Smooth muscle cell (in vitro differentiated cells): ENCODE measurements around the gene CMPK1. TPM values are rescaled to one million over a fixed set of nuclear protein-coding genes. Genes with fewer than 3 reads are reported as not detected.

ENCODE experiments used
- DNase-seq: peaks from one replicate; lab custom pipeline; 2025; ENCODE audit not compliant: unreplicated experiment; lab: John Stamatoyannopoulos, UW
- H2AFZ ChIP-seq: fragments of 200-600 bp; sonication (generic); 2 replicates; pipeline ENCODE4 v1.6.0; 2016; ENCODE audit warnings: antibody characterized with exemption, low read depth, mild to moderate bottlenecking
- H3F3A ChIP-seq: fragments of 200-600 bp; sonication (generic); 2 replicates; pipeline ENCODE4 v1.6.0; 2017; ENCODE audit warnings: antibody characterized with exemption, low read depth
- H3K27ac ChIP-seq: fragments of 200-600 bp; sonication (generic); 2 replicates; pipeline ENCODE4 v1.5.1; 2016; ENCODE audit warnings: low read depth, mild to moderate bottlenecking
- H3K27me3 ChIP-seq: fragments of 200-600 bp; sonication (generic); 2 replicates; pipeline ENCODE4 v1.6.1; 2016; ENCODE audit warnings: low read depth, mild to moderate bottlenecking
- H3K36me3 ChIP-seq: fragments of 200-600 bp; sonication (generic); 2 replicates; pipeline ENCODE4 v1.5.1; 2016; ENCODE audit warnings: low read depth
- H3K4me1 ChIP-seq: fragments of 200-600 bp; sonication (generic); 2 replicates; pipeline ENCODE4 v1.5.1; 2016; ENCODE audit warnings: low read depth
- H3K4me2 ChIP-seq: fragments of 200-600 bp; sonication (generic); 2 replicates; pipeline ENCODE4 v1.6.0; 2016; ENCODE audit warnings: mild to moderate bottlenecking
- H3K4me3 ChIP-seq: fragments of 200-600 bp; sonication (generic); 2 replicates; pipeline ENCODE4 v1.5.1; 2016; ENCODE audit warnings: mild to moderate bottlenecking
- H3K79me2 ChIP-seq: fragments of 200-600 bp; sonication (generic); 2 replicates; pipeline ENCODE4 v1.6.0; 2016; ENCODE audit warnings: low read depth, mild to moderate bottlenecking
- H3K9ac ChIP-seq: fragments of 200-600 bp; sonication (generic); 2 replicates; pipeline ENCODE4 v1.6.0; 2016; ENCODE audit warnings: low read depth
- H3K9me3 ChIP-seq: fragments of 200-600 bp; sonication (generic); replicated peaks from 2 replicates; pipeline ENCODE4 v1.5.1; 2016; ENCODE audit warnings: low read depth
- H4K20me1 ChIP-seq: fragments of 200-600 bp; sonication (generic); 2 replicates; pipeline ENCODE4 v1.6.0; 2016; ENCODE audit warnings: low read depth
- WGBS: methylation state at CpG from one replicate; pipeline ENCODE4 v1.1.7; 2016; ENCODE audit warnings: low lambda C conversion rate; 5-methylcytosine and 5-hydroxymethylcytosine counted together
- polyA plus RNA-seq: library from polyadenylated mRNA; unstranded; fragments of >200 nt; fragmentation: Nextera tagmentation; extraction: Ambion mirVana; gene quantifications from 2 replicates; pipeline ENCODE4 v1.2.1, GENCODE V29; 2016
- total RNA-seq: library from RNA; depleted of rRNA; stranded (reverse); fragments of >200 nt; gene quantifications from 2 replicates; pipeline ENCODE4 v1.2.3, GENCODE V29; 2014
- TF ChIP-seq, protein P1 (sequence below): fragments of 200-600 bp; sonication (generic); IDR thresholded peaks from 2 replicates; pipeline ENCODE4 v1.5.1; 2017; ENCODE audit warnings: borderline replicate concordance, mild to moderate bottlenecking, antibody characterized with exemption; ENCODE audit not compliant: insufficient read depth, poor library complexity, severe bottlenecking

CMPK1 gene
- total and polyA plus RNA-seq, 2 experiments from 2014 or later = 75.5 to 105 TPM

DNA sequence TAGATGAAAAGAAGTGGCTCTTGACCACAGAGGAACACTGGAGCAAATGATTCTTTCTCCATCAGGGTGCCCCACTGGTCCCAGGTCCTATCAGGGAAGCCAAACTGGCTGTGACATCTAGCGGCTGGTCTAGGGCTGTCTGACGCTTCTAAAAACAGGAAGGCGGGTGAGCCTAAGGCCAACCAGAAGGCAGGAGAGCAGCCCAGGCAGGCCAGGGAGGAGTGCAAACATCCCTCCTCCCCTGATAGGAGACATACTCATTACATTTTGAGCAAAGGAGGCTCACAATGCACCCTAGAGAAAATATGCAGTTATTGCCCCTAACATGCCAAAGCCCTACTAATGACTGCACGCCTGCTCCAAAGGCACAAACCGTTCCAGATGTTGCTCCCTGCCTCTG is 72.1 kb downstream of the CMPK1 start:
- H2AFZ ChIP-seq = no peak overlapping the region
- no peaks in the 10 kb centered on the region for H3K36me3 ChIP-seq
- H3K27ac ChIP-seq = no peak overlapping the region
- 65% methylated on average over 5 of the region's 5 CpGs for WGBS
- H3K27me3 ChIP-seq = peaks cover 49% of the 10 kb centered on the region
- H3K9ac ChIP-seq = no peak overlapping the region
- H3K4me1 ChIP-seq = peaks cover 4% of the 10 kb centered on the region
- H4K20me1 ChIP-seq = no peaks in the 10 kb centered on the region
- H3K4me3 ChIP-seq = no peak overlapping the region
- H3K4me2 ChIP-seq = no peak overlapping the region
- H3K9me3 ChIP-seq = no peaks in the 10 kb centered on the region
- TF ChIP-seq, protein P1, sequence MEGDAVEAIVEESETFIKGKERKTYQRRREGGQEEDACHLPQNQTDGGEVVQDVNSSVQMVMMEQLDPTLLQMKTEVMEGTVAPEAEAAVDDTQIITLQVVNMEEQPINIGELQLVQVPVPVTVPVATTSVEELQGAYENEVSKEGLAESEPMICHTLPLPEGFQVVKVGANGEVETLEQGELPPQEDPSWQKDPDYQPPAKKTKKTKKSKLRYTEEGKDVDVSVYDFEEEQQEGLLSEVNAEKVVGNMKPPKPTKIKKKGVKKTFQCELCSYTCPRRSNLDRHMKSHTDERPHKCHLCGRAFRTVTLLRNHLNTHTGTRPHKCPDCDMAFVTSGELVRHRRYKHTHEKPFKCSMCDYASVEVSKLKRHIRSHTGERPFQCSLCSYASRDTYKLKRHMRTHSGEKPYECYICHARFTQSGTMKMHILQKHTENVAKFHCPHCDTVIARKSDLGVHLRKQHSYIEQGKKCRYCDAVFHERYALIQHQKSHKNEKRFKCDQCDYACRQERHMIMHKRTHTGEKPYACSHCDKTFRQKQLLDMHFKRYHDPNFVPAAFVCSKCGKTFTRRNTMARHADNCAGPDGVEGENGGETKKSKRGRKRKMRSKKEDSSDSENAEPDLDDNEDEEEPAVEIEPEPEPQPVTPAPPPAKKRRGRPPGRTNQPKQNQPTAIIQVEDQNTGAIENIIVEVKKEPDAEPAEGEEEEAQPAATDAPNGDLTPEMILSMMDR = no peak
- H3K79me2 ChIP-seq = no peaks in the 10 kb centered on the region
- DNase-seq = no peak
- no peaks in the 10 kb centered on the region for H3F3A ChIP-seq

DNA sequence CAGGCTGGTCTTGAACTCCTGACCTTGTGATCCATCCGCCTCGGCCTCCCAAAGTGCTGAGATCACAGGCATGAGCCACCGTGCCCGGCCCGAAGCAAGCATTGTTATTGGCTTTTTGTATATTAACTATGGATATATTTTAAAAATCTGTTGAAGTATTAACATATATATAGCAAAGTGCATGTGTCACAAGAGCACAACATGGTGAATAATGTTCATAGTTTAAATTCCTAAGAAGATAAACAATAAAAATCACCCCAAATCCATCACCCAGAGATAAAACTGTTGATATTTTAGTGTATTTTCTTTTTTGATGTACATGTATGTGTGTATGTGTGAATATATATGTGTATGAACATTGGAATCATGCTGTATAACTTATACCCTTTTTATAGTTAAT is 73.4 kb downstream of the CMPK1 start:
- Histone ChIP-seq H3K4me3 (no peak overlapping the region), H3K79me2 (no peaks in the 10 kb centered on the region), H3K4me2 (no peak overlapping the region), H3K9me3 (no peaks in the 10 kb centered on the region), H3K4me1 (peaks cover 4% of the 10 kb centered on the region), H3K9ac (no peak overlapping the region), H4K20me1 (no peaks in the 10 kb centered on the region), H3K36me3 (no peaks in the 10 kb centered on the region), H3F3A (no peaks in the 10 kb centered on the region), H3K27ac (no peak overlapping the region), H3K27me3 (peaks cover 37% of the 10 kb centered on the region), H2AFZ (no peak overlapping the region)
- TF ChIP-seq, protein P1 = no peak
- DNase-seq = no peak
- 88% methylated on average over 5 of the region's 5 CpGs for WGBS

DNA sequence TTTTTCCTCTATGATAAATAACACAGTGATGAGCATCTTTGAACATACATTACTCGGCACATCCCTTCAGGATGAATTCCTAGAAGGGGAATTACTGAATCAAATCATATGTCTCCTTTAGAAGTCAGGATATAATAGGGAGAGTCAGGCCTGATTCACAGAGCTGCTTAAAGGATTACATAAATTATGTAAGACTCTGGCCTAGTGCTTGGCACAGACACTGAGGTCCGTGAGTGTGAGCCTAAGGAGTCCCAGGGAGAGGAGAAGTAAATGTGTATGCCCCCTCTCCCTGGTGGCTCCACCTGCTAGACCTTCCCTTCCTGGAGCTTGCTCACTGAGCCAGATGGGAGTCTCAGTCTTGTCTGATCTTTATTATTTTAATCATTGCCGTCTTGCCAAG is 73.9 kb downstream of the CMPK1 start:
- Histone ChIP-seq H2AFZ (no peak overlapping the region), H3K4me2 (no peak overlapping the region), H3K36me3 (no peaks in the 10 kb centered on the region), H3K79me2 (no peaks in the 10 kb centered on the region), H3K27ac (no peak overlapping the region), H3K9ac (no peak overlapping the region), H3K9me3 (no peaks in the 10 kb centered on the region), H3K27me3 (peaks cover 32% of the 10 kb centered on the region), H4K20me1 (no peaks in the 10 kb centered on the region), H3F3A (no peaks in the 10 kb centered on the region), H3K4me1 (peaks cover 4% of the 10 kb centered on the region), H3K4me3 (no peak overlapping the region)
- 82% methylated on average over 3 of the region's 3 CpGs for WGBS
- TF ChIP-seq, protein P1 = no peak
- DNase-seq = no peak

DNA sequence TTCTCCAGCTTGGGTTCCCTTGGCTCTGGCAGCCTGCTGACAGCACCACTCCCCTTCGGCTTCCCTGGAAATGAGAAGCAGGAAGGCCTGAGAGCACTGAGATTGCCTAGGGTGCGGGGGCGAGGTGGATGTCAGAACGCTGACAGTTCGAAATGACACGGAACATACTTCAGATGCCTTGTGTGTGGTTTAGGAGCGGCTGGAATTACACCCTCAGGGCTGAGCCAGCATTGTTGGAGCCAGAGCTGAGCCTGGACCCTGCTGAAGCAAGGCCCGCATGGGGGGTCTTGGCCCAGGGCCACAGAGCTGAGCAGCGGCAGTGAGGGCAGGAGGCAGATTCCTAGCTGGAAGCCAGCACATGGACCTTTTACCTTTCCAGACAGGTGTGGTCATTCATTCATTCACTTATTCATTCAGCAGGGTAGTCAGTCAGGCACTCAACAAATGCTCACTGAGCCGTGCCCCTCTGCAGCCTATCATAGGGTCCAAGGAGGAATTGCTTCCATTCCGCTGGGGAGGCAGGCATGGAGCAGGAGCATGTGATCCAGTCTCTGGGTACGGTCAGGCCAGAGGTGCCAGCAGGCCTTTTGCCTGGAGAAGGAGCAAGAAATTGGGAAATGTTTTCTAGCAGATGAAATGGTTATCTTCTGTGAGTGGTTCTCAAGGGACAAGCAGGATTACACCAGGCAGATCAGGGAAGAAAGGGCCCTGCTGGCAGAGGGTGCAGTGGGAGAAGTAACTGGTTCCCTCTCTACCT is 75.9 kb downstream of the CMPK1 start:
- Histone ChIP-seq H3K27ac (no peak overlapping the region), H3K4me3 (no peak overlapping the region), H3K4me1 (peaks cover 4% of the 10 kb centered on the region), H3K9ac (no peak overlapping the region), H3K36me3 (no peaks in the 10 kb centered on the region), H3K4me2 (no peak overlapping the region), H4K20me1 (no peaks in the 10 kb centered on the region), H3K27me3 (peaks cover 34% of the 10 kb centered on the region), H3K9me3 (no peaks in the 10 kb centered on the region), H3K79me2 (no peaks in the 10 kb centered on the region), H2AFZ (no peak overlapping the region), H3F3A (no peaks in the 10 kb centered on the region)
- TF ChIP-seq, protein P1 = no peak
- no peak for DNase-seq
- WGBS = 47% methylated on average over 12 of the region's 12 CpGs
